ENCODE measurements around the gene MCFD2. TPM values are rescaled to one million over a fixed set of nuclear protein-coding genes. Genes with fewer than 3 reads are reported as not detected.

The MCFD2 gene
- total RNA-seq, 4 donors from 2014 or later = 21.5 to 60.4 (median 49.2) TPM

DNA sequence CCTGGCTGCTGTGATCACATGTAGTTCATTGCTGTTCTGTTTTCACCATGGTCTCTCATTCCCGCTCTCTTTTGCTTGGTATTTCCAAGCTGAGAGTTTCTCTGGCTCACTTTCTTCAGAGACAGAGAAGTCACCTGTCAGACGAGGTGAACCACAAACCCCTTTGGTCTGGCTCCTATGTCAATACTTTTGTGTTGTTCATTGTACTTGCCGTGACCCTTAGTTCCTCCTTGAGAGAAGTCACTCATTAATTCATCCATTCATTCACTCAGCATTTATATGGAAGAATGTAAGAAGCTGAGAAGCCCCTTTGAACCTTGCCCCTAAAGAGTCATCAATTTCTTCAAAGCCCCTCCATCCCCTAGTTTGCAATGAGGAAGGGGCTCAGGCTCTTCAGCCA lies 15.2 kb downstream of the MCFD2 start:
- Histone ChIP-seq H3K4me3 (no peak overlapping the region), H3K36me3 (peaks cover 0 to 23% (median 0%) of the 10 kb centered on the region in 3 donors), H3K27me3 (no peaks in the 10 kb centered on the region), H3K9me3 (no peaks in the 10 kb centered on the region), H3K27ac (no peak overlapping the region), H3K4me1 (no peaks in the 10 kb centered on the region)
- no peak for DNase-seq
- TF ChIP-seq, protein P1, sequence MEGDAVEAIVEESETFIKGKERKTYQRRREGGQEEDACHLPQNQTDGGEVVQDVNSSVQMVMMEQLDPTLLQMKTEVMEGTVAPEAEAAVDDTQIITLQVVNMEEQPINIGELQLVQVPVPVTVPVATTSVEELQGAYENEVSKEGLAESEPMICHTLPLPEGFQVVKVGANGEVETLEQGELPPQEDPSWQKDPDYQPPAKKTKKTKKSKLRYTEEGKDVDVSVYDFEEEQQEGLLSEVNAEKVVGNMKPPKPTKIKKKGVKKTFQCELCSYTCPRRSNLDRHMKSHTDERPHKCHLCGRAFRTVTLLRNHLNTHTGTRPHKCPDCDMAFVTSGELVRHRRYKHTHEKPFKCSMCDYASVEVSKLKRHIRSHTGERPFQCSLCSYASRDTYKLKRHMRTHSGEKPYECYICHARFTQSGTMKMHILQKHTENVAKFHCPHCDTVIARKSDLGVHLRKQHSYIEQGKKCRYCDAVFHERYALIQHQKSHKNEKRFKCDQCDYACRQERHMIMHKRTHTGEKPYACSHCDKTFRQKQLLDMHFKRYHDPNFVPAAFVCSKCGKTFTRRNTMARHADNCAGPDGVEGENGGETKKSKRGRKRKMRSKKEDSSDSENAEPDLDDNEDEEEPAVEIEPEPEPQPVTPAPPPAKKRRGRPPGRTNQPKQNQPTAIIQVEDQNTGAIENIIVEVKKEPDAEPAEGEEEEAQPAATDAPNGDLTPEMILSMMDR (IDR thresholded peaks at IDR 0.05) = no peak
- no peak for TF ChIP-seq POLR2A (IDR thresholded peaks at IDR 0.05)

DNA sequence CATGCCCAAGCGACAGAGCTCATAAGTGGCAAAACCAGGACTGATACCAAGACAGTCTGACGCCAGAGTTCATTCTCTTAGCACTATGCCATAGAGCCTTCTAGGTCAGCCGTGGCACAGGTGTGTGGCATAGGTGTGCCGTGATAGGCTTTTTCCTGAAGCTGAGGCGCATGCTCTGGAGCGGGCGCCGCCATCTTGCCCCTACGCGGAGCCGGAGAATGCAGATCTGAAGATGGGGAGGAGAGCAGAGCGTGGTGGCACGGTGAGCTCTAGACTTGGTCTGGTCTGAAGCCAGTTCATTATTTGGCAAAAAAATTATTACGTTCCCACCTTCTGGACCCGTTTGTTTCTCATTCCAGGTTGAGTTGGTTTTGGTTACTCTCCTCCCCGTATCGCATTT lies 16.6 kb downstream of the MCFD2 start:
- Histone ChIP-seq H3K27me3 (no peaks in the 10 kb centered on the region), H3K36me3 (peaks cover 0 to 10% (median 0%) of the 10 kb centered on the region in 3 donors), H3K27ac (no peak overlapping the region), H3K4me3 (no peak overlapping the region), H3K9me3 (no peaks in the 10 kb centered on the region), H3K4me1 (no peaks in the 10 kb centered on the region)
- DNase-seq = no peak
- TF ChIP-seq, protein P1 (IDR thresholded peaks at IDR 0.05) = no peak
- no peak for TF ChIP-seq POLR2A (IDR thresholded peaks at IDR 0.05)

DNA sequence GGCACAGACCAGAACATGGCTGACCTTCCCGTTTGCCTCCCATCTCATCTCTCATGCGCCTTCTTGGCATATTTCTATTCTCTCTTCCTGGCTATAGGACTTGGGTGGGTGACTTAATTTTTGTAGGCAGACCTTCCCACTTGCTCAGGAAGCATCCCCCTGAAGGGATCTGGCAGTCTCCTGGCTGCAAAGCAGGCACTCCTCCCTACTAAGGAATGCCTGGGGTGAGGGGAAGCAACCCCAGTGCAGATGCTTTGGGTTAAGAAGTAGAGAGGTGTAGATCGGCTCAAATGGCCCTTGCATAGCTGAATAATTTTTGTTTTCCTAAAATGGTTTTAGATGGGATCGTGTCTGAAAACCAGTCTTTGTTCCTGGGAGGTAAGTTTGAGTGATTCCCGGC lies 17.6 kb downstream of the MCFD2 start:
- H3K36me3 ChIP-seq = peaks cover 0 to 4% (median 0%) of the 10 kb centered on the region in 3 donors
- H3K27ac ChIP-seq = no peak overlapping the region
- no peak overlapping the region for H3K4me3 ChIP-seq
- TF ChIP-seq, protein P1 (IDR thresholded peaks at IDR 0.05) = no peak
- no peak for TF ChIP-seq POLR2A (IDR thresholded peaks at IDR 0.05)
- no peak for DNase-seq
- no peaks in the 10 kb centered on the region for H3K4me1 ChIP-seq
- H3K9me3 ChIP-seq = no peaks in the 10 kb centered on the region
- no peaks in the 10 kb centered on the region for H3K27me3 ChIP-seq

DNA sequence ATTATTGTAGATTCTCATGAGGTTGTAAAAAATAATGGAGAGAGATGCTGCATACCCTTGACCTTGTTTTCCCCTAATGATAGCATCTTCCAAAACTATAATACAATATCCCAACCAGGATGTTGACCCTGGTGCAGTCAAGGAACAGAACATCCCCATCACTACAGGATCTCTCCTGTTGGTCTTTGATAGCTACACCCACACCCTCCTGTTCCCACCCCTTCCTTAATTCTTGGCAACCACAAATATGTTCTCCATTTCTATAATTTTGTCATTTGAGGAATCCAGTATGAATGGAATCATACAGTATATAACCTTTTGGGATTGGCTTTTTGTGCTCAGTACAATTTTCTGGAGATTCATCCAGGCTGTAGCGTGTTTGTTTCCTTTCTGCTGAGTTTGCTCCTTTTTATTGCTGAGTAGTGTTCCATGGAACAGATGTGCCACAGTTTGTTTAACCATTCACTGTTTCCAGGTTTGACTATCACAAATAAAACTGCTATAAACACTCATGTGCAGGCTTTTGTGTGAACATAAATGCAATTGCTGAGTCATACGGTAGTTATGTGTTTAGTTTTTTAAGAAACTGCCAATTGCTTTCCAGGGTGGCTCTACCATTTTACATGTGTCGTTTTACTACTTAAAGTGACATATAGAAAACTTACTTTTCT lies 22.2 kb downstream of the MCFD2 start:
- no peaks in the 10 kb centered on the region for H3K27me3 ChIP-seq
- H3K4me1 ChIP-seq = no peaks in the 10 kb centered on the region
- no peak overlapping the region for H3K27ac ChIP-seq
- no peak overlapping the region for H3K4me3 ChIP-seq
- H3K9me3 ChIP-seq = no peaks in the 10 kb centered on the region
- no peak for DNase-seq
- no peaks in the 10 kb centered on the region for H3K36me3 ChIP-seq
- TF ChIP-seq POLR2A (IDR thresholded peaks at IDR 0.05) = no peak
- TF ChIP-seq, protein P1 (IDR thresholded peaks at IDR 0.05) = no peak

DNA sequence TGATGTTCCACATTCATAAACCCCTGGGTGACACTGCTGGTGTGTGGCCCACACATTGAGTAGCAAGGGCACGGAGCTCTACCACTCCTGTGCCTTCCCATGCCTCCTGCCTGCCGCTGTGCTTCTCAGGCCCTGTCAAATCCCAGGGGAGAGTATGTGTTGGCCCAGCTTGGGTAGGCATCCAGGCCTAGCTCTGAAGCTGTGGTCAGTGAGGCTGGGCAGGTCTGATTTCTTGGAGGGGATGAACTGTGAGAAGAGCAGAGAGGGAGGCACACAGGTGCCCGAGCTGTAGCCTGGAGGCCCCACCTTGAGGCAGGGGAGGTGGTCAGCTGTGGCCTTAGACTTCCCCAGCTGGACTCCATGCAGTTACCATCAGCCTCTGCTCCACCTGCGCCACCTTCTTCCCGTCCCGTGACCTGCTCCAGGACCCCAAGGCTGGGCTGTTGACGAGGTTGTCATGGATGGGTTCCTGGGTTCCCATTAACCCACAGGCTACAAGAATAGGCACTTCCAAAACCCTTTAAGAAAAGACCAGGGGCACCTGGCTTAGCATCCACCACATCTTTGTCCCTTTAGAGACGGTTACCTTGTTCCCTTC lies 23.6 kb downstream of the MCFD2 start:
- H3K4me1 ChIP-seq = no peaks in the 10 kb centered on the region
- TF ChIP-seq, protein P1 (IDR thresholded peaks at IDR 0.05) = no peak
- TF ChIP-seq POLR2A (IDR thresholded peaks at IDR 0.05) = no peak
- no peaks in the 10 kb centered on the region for H3K9me3 ChIP-seq
- H3K27me3 ChIP-seq = no peaks in the 10 kb centered on the region
- no peaks in the 10 kb centered on the region for H3K36me3 ChIP-seq
- DNase-seq = peak in 1 of 3 donors; percentile 34
- H3K4me3 ChIP-seq = no peak overlapping the region
- no peak overlapping the region for H3K27ac ChIP-seq
